ENCODE measurements around the gene FAM135A.
A peak's percentile ranks its signal among the peaks of the same experiment; 100 is the strongest.

FAM135A gene

DNA sequence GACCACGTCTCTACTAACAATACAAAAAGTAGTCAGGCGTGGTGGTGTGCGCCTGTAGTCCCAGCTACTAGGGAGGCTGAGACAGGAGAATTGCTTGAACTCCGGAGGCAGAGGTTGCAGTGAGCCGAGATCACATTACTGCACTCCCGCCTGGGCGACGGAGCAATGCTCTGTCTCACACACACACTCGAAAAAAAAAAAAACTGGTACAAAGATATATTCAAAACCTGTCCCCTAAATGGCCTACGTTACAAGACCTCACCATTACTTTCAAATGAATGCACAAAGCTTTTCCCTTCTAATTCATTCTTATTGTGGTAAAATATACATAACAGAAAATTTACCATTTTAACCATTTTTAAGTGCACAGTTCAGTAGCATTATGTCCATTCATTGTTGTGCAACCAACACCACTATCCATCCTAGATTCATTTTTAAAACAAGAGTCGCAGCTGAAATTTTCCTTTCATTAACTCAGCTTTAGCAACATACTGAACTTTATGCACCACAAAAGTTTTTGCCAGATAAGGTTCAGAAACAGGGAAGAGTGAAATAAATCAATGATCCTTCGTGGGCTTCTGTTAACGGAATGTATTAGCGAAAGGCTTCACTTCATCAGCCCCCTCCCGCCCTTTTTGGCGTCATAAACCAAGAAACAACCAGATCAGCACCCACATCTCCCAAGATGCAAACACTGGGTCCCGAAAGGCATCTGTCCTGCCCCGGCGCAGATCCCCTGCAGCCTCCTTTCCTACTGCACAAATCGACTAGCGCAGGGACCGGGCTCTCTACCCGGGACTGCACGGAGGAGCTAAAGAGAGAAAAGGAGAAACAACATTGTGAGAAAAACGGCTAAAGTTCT, 825 bp upstream of the FAM135A start:
- TF ChIP-seq POLR2AphosphoS5 (IDR thresholded peaks at IDR 0.05; ENCODE audit: low read depth, low read length) (no peak), SIN3A (IDR thresholded peaks at IDR 0.05; ENCODE audit: borderline replicate concordance, insufficient read depth, low read length) (no peak), FOXP2 (optimal IDR thresholded peaks at IDR 0.05; ENCODE audit: borderline replicate concordance, extremely low read depth, extremely low read length, insufficient read depth) (no peak), TAF1 (IDR thresholded peaks at IDR 0.05; ENCODE audit: borderline replicate concordance, insufficient read depth, low read length) (no peak)
- TF ChIP-seq, protein P1, sequence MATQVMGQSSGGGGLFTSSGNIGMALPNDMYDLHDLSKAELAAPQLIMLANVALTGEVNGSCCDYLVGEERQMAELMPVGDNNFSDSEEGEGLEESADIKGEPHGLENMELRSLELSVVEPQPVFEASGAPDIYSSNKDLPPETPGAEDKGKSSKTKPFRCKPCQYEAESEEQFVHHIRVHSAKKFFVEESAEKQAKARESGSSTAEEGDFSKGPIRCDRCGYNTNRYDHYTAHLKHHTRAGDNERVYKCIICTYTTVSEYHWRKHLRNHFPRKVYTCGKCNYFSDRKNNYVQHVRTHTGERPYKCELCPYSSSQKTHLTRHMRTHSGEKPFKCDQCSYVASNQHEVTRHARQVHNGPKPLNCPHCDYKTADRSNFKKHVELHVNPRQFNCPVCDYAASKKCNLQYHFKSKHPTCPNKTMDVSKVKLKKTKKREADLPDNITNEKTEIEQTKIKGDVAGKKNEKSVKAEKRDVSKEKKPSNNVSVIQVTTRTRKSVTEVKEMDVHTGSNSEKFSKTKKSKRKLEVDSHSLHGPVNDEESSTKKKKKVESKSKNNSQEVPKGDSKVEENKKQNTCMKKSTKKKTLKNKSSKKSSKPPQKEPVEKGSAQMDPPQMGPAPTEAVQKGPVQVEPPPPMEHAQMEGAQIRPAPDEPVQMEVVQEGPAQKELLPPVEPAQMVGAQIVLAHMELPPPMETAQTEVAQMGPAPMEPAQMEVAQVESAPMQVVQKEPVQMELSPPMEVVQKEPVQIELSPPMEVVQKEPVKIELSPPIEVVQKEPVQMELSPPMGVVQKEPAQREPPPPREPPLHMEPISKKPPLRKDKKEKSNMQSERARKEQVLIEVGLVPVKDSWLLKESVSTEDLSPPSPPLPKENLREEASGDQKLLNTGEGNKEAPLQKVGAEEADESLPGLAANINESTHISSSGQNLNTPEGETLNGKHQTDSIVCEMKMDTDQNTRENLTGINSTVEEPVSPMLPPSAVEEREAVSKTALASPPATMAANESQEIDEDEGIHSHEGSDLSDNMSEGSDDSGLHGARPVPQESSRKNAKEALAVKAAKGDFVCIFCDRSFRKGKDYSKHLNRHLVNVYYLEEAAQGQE (IDR thresholded peaks at IDR 0.05; ENCODE audit: insufficient read depth in 1 of 2, low read depth in 2 of 2, low read length in 2 of 2), result no peak

DNA sequence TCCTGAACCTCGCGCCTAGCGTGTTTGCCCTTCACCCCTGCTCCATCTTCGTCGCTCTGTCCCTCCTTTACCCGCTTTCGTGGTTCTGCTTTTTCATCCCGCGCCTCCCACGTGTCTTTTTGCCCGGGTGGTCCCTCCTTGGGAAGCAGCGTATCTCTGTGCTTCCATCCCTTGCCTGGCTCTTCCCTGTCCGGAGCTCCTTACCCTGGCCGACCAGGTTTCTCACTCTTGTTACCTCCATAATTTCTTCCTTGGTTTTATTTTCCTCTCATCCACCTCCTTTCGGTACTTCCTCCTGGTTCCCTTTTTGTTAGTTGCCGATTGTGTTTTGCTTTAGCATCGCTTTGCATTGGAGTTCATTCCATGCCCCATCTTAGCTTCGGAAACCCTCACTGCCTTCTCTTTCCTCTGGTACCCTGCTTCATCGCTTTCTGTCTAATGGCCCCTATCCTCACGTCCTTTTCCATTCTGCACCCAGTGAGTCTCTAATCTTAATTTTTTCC, 735 bp downstream of the FAM135A start:
- TF ChIP-seq, protein P1 (IDR thresholded peaks at IDR 0.05; ENCODE audit: insufficient read depth in 1 of 2, low read depth in 2 of 2, low read length in 2 of 2), result no peak
- 0 out of 2 replicates have a peak, but pooled peaks have one; percentile 56 for TF ChIP-seq SIN3A (IDR thresholded peaks at IDR 0.05; ENCODE audit: borderline replicate concordance, insufficient read depth, low read length)

DNA sequence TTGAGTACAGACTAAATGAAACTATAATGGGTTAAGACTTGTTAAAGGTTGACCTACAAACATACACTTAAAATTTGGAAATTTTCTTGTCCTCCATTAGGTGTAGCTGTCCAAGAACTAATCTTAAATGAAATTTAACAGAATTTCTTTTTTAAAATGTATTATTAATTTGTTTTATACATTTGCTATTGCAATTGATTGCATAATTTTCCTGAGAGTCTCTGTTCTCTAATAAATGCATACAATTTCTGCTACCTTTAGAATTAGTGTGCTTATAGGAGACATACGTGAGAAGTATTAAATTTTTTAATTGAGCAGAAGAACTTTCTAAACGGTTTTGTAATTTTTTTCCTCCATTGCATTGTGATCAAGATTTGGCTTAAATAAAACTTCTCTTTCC, 1.5 kb downstream of the FAM135A start:
- TF ChIP-seq POLR2AphosphoS5 (IDR thresholded peaks at IDR 0.05; ENCODE audit: low read depth, low read length) (no peak), TAF1 (IDR thresholded peaks at IDR 0.05; ENCODE audit: borderline replicate concordance, insufficient read depth, low read length) (no peak), FOXP2 (optimal IDR thresholded peaks at IDR 0.05; ENCODE audit: borderline replicate concordance, extremely low read depth, extremely low read length, insufficient read depth) (no peak), SIN3A (IDR thresholded peaks at IDR 0.05; ENCODE audit: borderline replicate concordance, insufficient read depth, low read length) (no peak)
- TF ChIP-seq, protein P1 (IDR thresholded peaks at IDR 0.05; ENCODE audit: insufficient read depth in 1 of 2, low read depth in 2 of 2, low read length in 2 of 2), result no peak

DNA sequence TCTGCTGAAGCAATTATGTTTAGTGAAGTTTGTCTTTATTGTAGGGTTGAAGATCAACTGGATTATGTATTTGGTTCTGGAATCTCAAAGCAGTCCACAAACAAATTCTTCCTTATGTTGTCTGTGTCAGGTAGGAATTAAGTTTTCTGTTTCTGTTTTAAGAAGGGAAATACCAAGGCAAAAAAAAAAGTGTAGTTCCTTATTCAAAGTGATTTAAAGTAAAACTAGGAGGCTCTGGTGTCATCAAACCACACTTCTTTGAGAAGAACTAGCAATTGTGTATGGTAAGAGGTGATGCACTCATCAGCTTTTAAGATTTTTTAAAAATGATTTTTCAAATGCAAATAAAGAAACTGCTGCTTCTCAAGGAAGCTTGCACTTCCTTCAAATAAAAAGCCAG, 1.9 kb downstream of the FAM135A start:
- TF ChIP-seq, protein P1 (IDR thresholded peaks at IDR 0.05; ENCODE audit: insufficient read depth in 1 of 2, low read depth in 2 of 2, low read length in 2 of 2), result no peak
- TF ChIP-seq TAF1 (IDR thresholded peaks at IDR 0.05; ENCODE audit: borderline replicate concordance, insufficient read depth, low read length), result no peak
- no peak for TF ChIP-seq FOXP2 (optimal IDR thresholded peaks at IDR 0.05; ENCODE audit: borderline replicate concordance, extremely low read depth, extremely low read length, insufficient read depth)
- no peak for TF ChIP-seq POLR2AphosphoS5 (IDR thresholded peaks at IDR 0.05; ENCODE audit: low read depth, low read length)
- no peak for TF ChIP-seq SIN3A (IDR thresholded peaks at IDR 0.05; ENCODE audit: borderline replicate concordance, insufficient read depth, low read length)
